OCI-LY7 (cell line): ENCODE results near the gene SHROOM3. TPM values are rescaled to one million over a fixed set of nuclear protein-coding genes. Genes with fewer than 3 reads are reported as not detected.

ENCODE experiments used
- BruUV-seq: library from RNA; stranded (reverse); fragments of 400-500 nt; replicated peaks from 2 replicates; lab custom pipeline; 2021; lab: Mats Ljungman, UMichigan
- CTCF ChIA-PET: fragments of 300-600 bp; sonication (Branson Sonifier 250); formaldehyde crosslinking; loops from one replicate; lab custom pipeline; 2022; ENCODE audit warnings: antibody characterized with exemption; ENCODE audit not compliant: unreplicated experiment; lab: Charles Lee
- POLR2A ChIA-PET: fragments of 300-600 bp; sonication (Branson Sonifier 250); formaldehyde crosslinking; loops from one replicate; lab custom pipeline; 2022; ENCODE audit warnings: antibody characterized with exemption; lab: Charles Lee
- DNase-seq: peaks from one replicate; pipeline ENCODE4 v3.0.0-alpha.2; 2015; ENCODE audit warnings: low spot score
- H2AFZ ChIP-seq: fragments of 200-600 bp; sonication (generic), shearing (Covaris generic); 2 replicates; pipeline ENCODE4 v1.6.1; 2014; ENCODE audit warnings: mild to moderate bottlenecking, antibody characterized with exemption, low read length, moderate library complexity
- H3K27ac ChIP-seq: fragments of 200-600 bp; sonication (generic); 2 replicates; pipeline ENCODE4 v1.5.1; 2014; ENCODE audit warnings: mixed run types, low read depth, mild to moderate bottlenecking, moderate library complexity, low read length, inconsistent platforms; ENCODE audit not compliant: poor library complexity, severe bottlenecking
- H3K36me3 ChIP-seq: fragments of 200-600 bp; sonication (generic); 2 replicates; pipeline ENCODE4 v1.6.1; 2014; ENCODE audit warnings: mild to moderate bottlenecking, antibody characterized with exemption, low read length, moderate library complexity, mixed read lengths; ENCODE audit not compliant: insufficient read depth
- H3K4me1 ChIP-seq: fragments of 200-600 bp; sonication (generic); 2 replicates; pipeline ENCODE4 v1.5.1; 2014; ENCODE audit warnings: mild to moderate bottlenecking, low read length; ENCODE audit not compliant: insufficient read depth, poor library complexity, severe bottlenecking
- H3K4me2 ChIP-seq: fragments of 200-600 bp; sonication (generic); 2 replicates; pipeline ENCODE4 v1.6.1; 2014; ENCODE audit warnings: mild to moderate bottlenecking, low read length
- H3K4me3 ChIP-seq: fragments of 200-600 bp; sonication (generic); 2 replicates; pipeline ENCODE4 v1.5.1; 2014; ENCODE audit warnings: mild to moderate bottlenecking, low read depth, low read length; ENCODE audit not compliant: poor library complexity, severe bottlenecking
- H3K79me2 ChIP-seq: fragments of 200-600 bp; sonication (generic); 2 replicates; pipeline ENCODE4 v1.6.1; 2016; ENCODE audit warnings: low read depth, mild to moderate bottlenecking, low read length, moderate library complexity, mixed read lengths; ENCODE audit not compliant: insufficient read depth
- H3K9me2 ChIP-seq: fragments of 200-600 bp; sonication (generic); 2 replicates; pipeline ENCODE4 v1.6.1; 2016; ENCODE audit warnings: mild to moderate bottlenecking, low read length, mixed read lengths; ENCODE audit not compliant: insufficient read depth
- H3K9me3 ChIP-seq: fragments of 200-600 bp; sonication (generic); 2 replicates; pipeline ENCODE4 v1.6.1; 2014; ENCODE audit warnings: mild to moderate bottlenecking, mixed run types, low read length, mixed read lengths
- H4K20me1 ChIP-seq: fragments of 200-600 bp; sonication (generic); 2 replicates; pipeline ENCODE4 v1.6.1; 2014; ENCODE audit warnings: mild to moderate bottlenecking, antibody characterized with exemption, low read length, moderate library complexity, mixed read lengths; ENCODE audit not compliant: insufficient read depth
- CTCF ChIP-seq: fragments of 200-600 bp; sonication (generic); conservative IDR thresholded peaks from 2 replicates; pipeline ENCODE4 v1.5.1; 2014; ENCODE audit warnings: mild to moderate bottlenecking, antibody characterized with exemption, low read length, moderate library complexity, mixed read lengths
- EZH2phosphoT487 ChIP-seq: fragments of 200-600 bp; sonication (generic); IDR thresholded peaks from 2 replicates; pipeline ENCODE4 v1.6.1; 2018; ENCODE audit warnings: low read depth, borderline replicate concordance, mild to moderate bottlenecking, mixed run types, antibody characterized with exemption, low read length, moderate library complexity, mixed read lengths
- intact Hi-C: fragments of 100-400 bp; cut with micrococcal nuclease; formaldehyde crosslinking; loops from one replicate; pipeline ENCODE4 v1.10.0; 2022; ENCODE audit not compliant: unreplicated experiment
- total RNA-seq, 2 experiments: library from RNA; depleted of rRNA in 1 of 2; stranded (reverse); fragments of >200 nt in 1 of 2; shearing (Covaris generic) in 1 of 2; gene quantifications; 2 replicates each; pipeline ENCODE4 v1.2.3, GENCODE V29; 2014 to 2022

The SHROOM3 gene
- total RNA-seq, 2 experiments from 2014 or later = not detected

DNA sequence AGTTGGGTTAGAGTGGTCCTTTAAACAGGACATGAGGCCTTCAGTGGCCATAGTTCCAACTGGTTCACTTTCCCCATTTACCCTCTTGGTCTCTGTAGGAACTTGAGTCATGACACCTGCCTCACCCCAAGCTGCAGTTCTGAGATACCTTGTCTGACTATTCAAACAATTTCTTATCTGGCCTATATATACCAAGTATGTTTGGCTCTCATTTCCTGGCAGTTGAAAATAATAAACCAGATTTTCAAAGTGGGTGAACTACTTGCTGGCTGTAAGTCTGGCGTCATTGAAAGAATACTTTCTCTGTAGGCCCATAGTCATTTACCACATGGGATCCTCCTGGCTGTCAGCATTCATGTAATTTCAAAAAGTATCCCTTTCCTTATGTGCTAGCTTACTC is 228.8 kb downstream of the SHROOM3 start:
- no peak for DNase-seq
- Histone ChIP-seq H3K9me3 (no peaks in the 10 kb centered on the region), H3K4me3 (no peak overlapping the region), H3K27ac (no peak overlapping the region), H3K4me1 (no peaks in the 10 kb centered on the region), H2AFZ (no peak overlapping the region), H3K4me2 (no peak overlapping the region), H3K79me2 (no peaks in the 10 kb centered on the region), H3K36me3 (no peaks in the 10 kb centered on the region), H4K20me1 (no peaks in the 10 kb centered on the region), H3K9me2 (no peaks in the 10 kb centered on the region)
- ChIA-PET CTCF (no interaction called here), POLR2A (no interaction called here)
- TF ChIP-seq EZH2phosphoT487 (no peak), CTCF (no peak)
- intact Hi-C loops = no loop called here
- BruUV-seq = no TSS peak

DNA sequence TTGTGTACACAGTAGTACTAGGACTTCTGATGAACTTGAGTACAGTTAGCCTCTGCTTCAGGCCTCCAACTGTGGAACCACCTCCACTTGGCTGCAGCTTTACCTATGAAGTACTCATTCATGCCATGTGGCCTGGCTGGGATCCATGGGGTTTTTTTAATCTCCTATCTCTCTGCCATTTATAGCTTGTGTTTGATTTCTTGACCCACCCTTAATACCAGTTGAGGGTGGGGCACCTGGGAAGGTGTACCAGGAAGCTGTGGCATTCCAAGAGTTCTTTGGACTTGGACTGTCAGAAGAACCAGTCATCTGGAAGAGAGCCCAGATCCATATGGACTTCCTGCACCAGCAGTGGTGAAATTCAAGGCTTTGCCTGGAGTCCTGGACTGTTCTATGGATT is 230.1 kb downstream of the SHROOM3 start:
- H4K20me1 ChIP-seq = no peaks in the 10 kb centered on the region
- no TSS peak for BruUV-seq
- H3K36me3 ChIP-seq = no peaks in the 10 kb centered on the region
- H2AFZ ChIP-seq = no peak overlapping the region
- H3K4me2 ChIP-seq = no peak overlapping the region
- H3K4me3 ChIP-seq = no peak overlapping the region
- POLR2A ChIA-PET = no interaction called here
- CTCF ChIA-PET = no interaction called here
- no peaks in the 10 kb centered on the region for H3K4me1 ChIP-seq
- DNase-seq = no peak
- H3K27ac ChIP-seq = no peak overlapping the region
- no peaks in the 10 kb centered on the region for H3K9me2 ChIP-seq
- H3K79me2 ChIP-seq = no peaks in the 10 kb centered on the region
- TF ChIP-seq EZH2phosphoT487 = no peak
- no peak for TF ChIP-seq CTCF
- no peaks in the 10 kb centered on the region for H3K9me3 ChIP-seq
- intact Hi-C loops = no loop called here

DNA sequence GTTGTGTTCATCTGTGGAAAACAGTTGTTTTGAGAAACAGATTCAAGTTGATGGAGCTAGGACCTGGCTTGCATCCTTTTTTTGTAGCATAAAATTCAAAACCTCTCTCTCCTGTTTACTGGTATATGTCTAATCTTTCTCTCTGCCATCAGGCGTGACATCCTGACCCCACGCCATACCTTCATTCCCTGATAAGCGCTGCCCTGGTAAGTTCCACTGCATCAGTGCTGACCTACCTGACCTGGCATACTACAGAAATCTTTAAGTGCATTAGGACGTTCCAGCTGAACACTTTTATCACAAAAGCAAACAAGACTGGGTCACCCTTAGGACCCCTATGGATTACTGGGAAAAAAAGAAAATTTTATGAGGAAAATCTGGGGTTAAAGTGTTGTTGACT is 230.7 kb downstream of the SHROOM3 start:
- H3K9me2 ChIP-seq = no peaks in the 10 kb centered on the region
- H2AFZ ChIP-seq = no peak overlapping the region
- H3K4me1 ChIP-seq = no peaks in the 10 kb centered on the region
- ChIA-PET POLR2A (no interaction called here), CTCF (no interaction called here)
- H3K4me3 ChIP-seq = no peak overlapping the region
- H3K27ac ChIP-seq = no peak overlapping the region
- TF ChIP-seq EZH2phosphoT487 (no peak), CTCF (no peak)
- no peaks in the 10 kb centered on the region for H3K79me2 ChIP-seq
- DNase-seq = no peak
- BruUV-seq = no TSS peak
- intact Hi-C loops = no loop called here
- H3K4me2 ChIP-seq = no peak overlapping the region
- no peaks in the 10 kb centered on the region for H3K9me3 ChIP-seq
- H4K20me1 ChIP-seq = no peaks in the 10 kb centered on the region
- H3K36me3 ChIP-seq = no peaks in the 10 kb centered on the region
